ENCODE data around the gene ESYT1. TPM values are rescaled to one million over a fixed set of nuclear protein-coding genes. Genes with fewer than 3 reads are reported as not detected.

The ESYT1 gene
- total RNA-seq, 1 experiment from 2014 or later: 111 TPM

DNA sequence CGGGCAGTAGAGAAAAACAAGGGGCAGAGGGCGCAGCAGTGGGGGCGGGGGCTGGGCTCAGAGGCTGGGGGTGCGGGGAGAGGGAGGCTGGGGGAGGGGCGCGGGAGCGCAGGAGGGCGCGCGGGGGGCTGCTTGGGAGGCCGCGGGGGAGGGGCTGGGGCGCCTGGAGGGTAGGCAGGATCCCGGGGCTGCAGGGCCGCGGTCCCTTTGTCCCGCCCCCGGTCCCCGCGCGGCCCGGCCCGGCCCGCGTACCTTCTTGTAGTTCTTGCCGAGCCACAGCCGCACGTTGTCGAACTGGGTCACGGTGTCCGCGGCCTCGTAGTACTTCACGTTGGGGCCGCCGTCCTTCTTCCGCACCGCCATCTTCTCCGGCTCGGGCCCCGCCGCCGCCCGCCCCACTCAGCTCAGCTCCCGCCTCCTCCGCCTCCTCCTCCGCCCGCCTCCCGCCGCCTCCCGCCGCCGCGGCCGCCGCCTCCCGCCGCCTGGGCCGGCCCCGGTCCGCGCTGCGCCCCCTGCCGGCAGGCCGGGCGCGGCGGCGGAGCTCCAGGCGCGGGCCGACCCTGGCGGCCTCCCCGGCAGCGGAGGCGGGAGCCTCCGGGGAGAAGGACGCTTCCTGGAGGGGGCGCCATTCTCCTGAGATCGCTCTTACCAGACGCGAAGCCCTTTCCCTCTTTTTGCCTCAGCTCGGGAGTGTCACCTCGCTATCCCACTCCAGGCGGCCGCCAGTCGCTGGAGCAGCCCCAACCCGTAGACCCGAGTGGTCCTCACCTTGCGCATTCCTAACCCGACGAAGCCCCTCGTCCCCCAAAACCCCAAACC is 61.2 kb downstream of the ESYT1 start, which contains the start of gene SMARCC2:
SMARCC2 (minus strand) TSS at position 385 of the 819 bp plus-strand sequence; CDS start at position 363, 22 bp downstream.
- H3K79me1 ChIP-seq (ENCODE audit: insufficient read depth, low read depth, low read length, poor library complexity, severe bottlenecking): peaks cover 6% of the 10 kb centered on the region
- H3K14ac ChIP-seq (ENCODE audit: insufficient read depth, low read length): peak within 1 kb of the TSS; percentile 95; the same call in 1 of the 2 replicates
- no peak within 1 kb of the TSS for H4K8ac ChIP-seq (replicated peaks; ENCODE audit: insufficient read length, low read depth, low read length)
- no CpG with 5 or more reads among the region's 93 CpGs for WGBS (ENCODE audit: extremely low coverage, insufficient read length, low lambda C conversion rate)
- peak within 1 kb of the TSS; percentile 93 for H3K18ac ChIP-seq (ENCODE audit: insufficient read length, low read depth, low read length)
- peak within 1 kb of the TSS; percentile 31 for H2BK12ac ChIP-seq (ENCODE audit: insufficient read length, low read depth, low read length)
- H3K9ac ChIP-seq (ENCODE audit: extremely low read depth, insufficient read length, low read length): peak within 1 kb of the TSS; percentile 86
- H4K5ac ChIP-seq (ENCODE audit: insufficient read length, low read depth, low read length): no peak within 1 kb of the TSS
- H3K4me2 ChIP-seq (ENCODE audit: insufficient read depth, insufficient read length, low read length): peak within 1 kb of the TSS; percentile 86
- no peak within 1 kb of the TSS for H2BK5ac ChIP-seq (ENCODE audit: insufficient read length, low read length)
- H3K4me1 ChIP-seq (ENCODE audit: insufficient read depth, low read length): peaks cover 8% of the 10 kb centered on the region
- H3K4ac ChIP-seq (ENCODE audit: low read depth, low read length): no peak within 1 kb of the TSS
- DNase-seq: peak; percentile 93
- H3K4me3 Mint-ChIP-seq: peak within 1 kb of the TSS; percentile 94 to 98
- H3K27ac Mint-ChIP-seq: peak within 1 kb of the TSS; percentile 97 to 99 (median 99)
- H3K23ac ChIP-seq (ENCODE audit: insufficient read length, low read depth, low read length): no peak within 1 kb of the TSS
- 0 out of 5 replicates have a peak, but pooled peaks cover 0 to 3% of the 10 kb centered on the region in 2 experiments for H3K9me3 Mint-ChIP-seq
- H3K27me3 Mint-ChIP-seq (ENCODE audit: low read depth): peaks cover 3% of the 10 kb centered on the region; the same call in 1 of the 2 replicates
- peaks cover 24 to 27% of the 10 kb centered on the region in 2 experiments for H3K4me1 Mint-ChIP-seq
- H3K23me2 ChIP-seq (ENCODE audit: insufficient read length, low read depth, low read length, poor library complexity, severe bottlenecking): peaks cover 12% of the 10 kb centered on the region
- H3K36me3 Mint-ChIP-seq (ENCODE audit: insufficient read depth in 1 of 3, low read depth in 3 of 3): peaks cover 30 to 50% (median 41%) of the 10 kb centered on the region in 3 experiments; a peak in 6 of 7 replicates
- H2BK15ac ChIP-seq (ENCODE audit: low read depth, low read length): no peak within 1 kb of the TSS
- no peak within 1 kb of the TSS for H2BK20ac ChIP-seq (ENCODE audit: low read depth, low read length, poor library complexity, severe bottlenecking)
- H3T11ph ChIP-seq (ENCODE audit: low read length): no peak within 1 kb of the TSS
- no peaks in the 10 kb centered on the region for H3K27me3 ChIP-seq (ENCODE audit: insufficient read depth, low read length)
- H3K27ac ChIP-seq (ENCODE audit: insufficient read length, low read depth, low read length): peak within 1 kb of the TSS; percentile 48
- no peak within 1 kb of the TSS for H3K56ac ChIP-seq (ENCODE audit: insufficient read length, low read depth, low read length)
- no peak within 1 kb of the TSS for H2AK5ac ChIP-seq (ENCODE audit: insufficient read length, low read length)
- H3K79me2 ChIP-seq (ENCODE audit: insufficient read depth, low read length): peaks cover 8% of the 10 kb centered on the region; the same call in 1 of the 2 replicates
- H3K9me3 ChIP-seq (ENCODE audit: control insufficient read depth, low read depth, low read length): no peaks in the 10 kb centered on the region
- H4K20me1 ChIP-seq (ENCODE audit: control insufficient read depth, insufficient read depth, insufficient read length): no peaks in the 10 kb centered on the region
- no peak within 1 kb of the TSS for H4K91ac ChIP-seq (ENCODE audit: insufficient read length, low read depth, low read length)
- peak within 1 kb of the TSS; percentile 74 for H2BK120ac ChIP-seq (ENCODE audit: low read depth, low read length, poor library complexity, severe bottlenecking)
- peak; percentile 81 for TF ChIP-seq CTCF (conservative IDR thresholded peaks at IDR 0.05)
- peak within 1 kb of the TSS; percentile 88 for H2AFZ ChIP-seq (ENCODE audit: low read length)
